ENCODE measurements around the gene BCOR.

GRCh38 chrX:40096395-40097091, 1.2 kb downstream of the BCOR start:
- no peak for TF ChIP-seq CTCF (IDR thresholded peaks at IDR 0.05; ENCODE audit: insufficient read depth, low read length, poor library complexity, severe bottlenecking)
- TF ChIP-seq EZH2phosphoT487 (conservative IDR thresholded peaks at IDR 0.05; ENCODE audit: low read length) = no peak
